Non-pigmented ciliary epithelial cell (primary cell): ENCODE results near the gene BCL11A.

Experiments used
- DNase-seq: peaks from one replicate; pipeline ENCODE4 v3.0.0-alpha.2; 2010; ENCODE audit warnings: low read depth

Gene BCL11A

GRCh38 chr2:60558536-60558935 is 5.1 kb upstream of the BCL11A start:
- DNase-seq = no peak

DNA sequence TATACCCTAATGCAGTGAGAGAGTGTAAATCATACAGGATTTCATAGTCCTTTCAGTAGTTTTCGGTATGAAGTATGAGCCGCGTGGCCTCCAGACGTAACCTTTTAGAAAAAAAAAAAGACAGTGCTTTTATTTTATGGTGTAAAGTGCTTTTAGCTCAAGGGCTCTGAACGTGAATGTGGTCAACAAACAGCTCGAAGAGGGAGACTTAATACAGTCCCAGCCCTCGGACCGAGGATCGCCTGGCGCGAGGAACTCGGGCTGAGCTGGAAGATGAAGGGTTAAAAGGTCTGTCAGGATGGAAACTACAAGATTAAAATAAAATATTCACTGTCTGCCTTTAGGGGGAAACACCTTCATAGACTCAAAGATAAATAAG is 4.0 kb upstream of the BCL11A start:
- no peak for DNase-seq

DNA sequence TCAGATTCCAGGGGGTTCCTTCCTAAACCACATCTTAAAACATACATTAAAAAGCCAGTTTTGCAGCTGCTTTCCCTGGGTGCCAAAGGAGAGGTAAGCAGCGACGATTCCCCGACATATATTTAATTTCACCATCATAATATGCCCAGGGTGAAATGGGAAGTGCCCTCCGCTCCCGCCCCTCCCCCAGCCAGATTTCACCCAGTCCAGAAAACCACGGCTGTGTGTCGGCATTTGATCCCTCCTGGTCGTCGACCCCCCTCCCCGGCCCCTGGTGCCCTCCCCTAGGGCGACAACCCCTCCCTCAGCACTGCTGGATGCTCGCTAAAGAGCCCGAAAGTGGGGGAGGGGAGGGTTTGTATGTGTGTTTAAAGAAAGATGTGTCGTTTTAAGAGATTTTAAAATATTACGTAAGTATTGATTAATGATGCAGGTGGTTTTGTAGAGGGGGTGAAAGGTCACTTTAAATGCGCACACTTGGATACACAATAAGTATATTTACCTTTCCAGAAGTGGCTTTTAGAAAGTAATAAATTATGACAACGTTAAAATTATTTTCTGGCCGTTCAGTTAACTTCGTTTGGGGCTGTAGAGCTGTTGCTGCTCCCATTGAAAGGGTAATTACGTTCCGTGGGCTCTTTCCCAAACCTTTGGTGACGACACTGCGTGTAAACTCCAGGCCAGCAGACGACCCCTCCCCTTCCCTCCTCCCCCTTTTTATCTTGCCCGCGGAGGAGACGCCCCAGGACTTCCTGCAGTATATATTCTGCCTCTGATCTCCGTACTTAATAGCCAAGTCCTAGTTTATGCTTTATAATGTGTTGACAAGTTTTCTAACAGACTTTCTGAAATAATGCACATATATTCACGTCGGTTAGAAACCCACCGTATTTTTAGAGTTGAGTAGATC is 3.4 kb upstream of the BCL11A start:
- no peak for DNase-seq

DNA sequence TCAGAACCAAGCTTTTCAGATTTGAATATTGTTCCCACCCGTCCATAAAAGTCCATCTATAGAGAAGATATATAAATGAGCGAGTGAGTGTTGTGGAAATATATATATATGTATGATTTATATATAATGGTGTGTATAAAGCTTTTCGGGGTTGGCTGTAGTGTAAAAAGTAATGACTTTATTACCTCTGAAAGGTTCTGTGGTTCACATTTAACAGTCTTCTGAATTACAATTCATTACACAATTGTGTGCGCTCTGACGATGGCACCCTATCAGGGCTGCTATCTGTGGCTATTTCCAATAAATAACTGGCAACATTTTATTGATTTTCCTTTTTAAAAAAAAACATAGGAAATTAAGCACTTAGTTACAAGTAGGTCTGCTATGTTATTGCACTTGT is 2.7 kb upstream of the BCL11A start:
- DNase-seq = no peak

GRCh38 chr2:60555783-60556139 is 2.3 kb upstream of the BCL11A start:
- DNase-seq = no peak

DNA sequence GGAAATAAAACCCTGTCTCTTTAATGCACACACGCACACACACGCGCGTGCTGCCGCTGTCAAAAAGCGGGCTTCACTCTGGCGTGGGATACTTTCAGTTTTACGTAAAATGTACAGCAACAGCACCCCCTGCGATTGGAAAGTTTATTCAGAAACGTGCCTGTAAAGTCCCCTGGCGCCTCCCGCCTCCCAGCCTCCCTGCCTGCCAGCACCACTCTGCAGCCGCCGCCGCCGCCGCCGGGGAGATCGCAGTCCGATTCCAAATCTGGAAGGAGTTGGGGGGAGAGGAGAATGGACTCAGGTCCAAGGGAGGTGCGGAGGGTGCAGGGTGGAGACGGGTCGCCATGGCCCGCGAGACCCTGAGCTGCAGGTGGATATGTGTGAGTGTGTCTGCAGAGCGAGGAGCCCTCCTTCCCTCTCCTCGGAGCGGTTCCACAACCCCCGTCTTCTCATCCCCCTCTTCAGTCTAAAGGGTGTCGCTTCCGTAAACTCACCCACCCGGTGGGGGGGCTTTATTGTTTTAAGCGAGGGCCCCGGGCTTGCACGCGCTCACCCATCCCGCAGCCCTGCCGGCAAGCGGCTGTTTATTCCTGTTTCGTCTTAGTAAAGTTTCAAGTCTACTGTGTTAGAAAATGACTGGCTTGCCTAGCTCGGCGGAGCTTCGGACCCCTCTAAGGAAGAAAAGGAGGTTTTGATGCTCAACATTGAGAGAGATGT is 1.8 kb upstream of the BCL11A start:
- DNase-seq = no peak

GRCh38 chr2:60554646-60555065 is 1.2 kb upstream of the BCL11A start:
- no peak for DNase-seq

GRCh38 chr2:60554074-60554645 is 706 bp upstream of the BCL11A start:
- DNase-seq = no peak

GRCh38 chr2:60552851-60553494 is 481 bp downstream of the BCL11A start:
- DNase-seq = no peak

GRCh38 chr2:60552078-60552850 is 1.2 kb downstream of the BCL11A start:
- no peak for DNase-seq

DNA sequence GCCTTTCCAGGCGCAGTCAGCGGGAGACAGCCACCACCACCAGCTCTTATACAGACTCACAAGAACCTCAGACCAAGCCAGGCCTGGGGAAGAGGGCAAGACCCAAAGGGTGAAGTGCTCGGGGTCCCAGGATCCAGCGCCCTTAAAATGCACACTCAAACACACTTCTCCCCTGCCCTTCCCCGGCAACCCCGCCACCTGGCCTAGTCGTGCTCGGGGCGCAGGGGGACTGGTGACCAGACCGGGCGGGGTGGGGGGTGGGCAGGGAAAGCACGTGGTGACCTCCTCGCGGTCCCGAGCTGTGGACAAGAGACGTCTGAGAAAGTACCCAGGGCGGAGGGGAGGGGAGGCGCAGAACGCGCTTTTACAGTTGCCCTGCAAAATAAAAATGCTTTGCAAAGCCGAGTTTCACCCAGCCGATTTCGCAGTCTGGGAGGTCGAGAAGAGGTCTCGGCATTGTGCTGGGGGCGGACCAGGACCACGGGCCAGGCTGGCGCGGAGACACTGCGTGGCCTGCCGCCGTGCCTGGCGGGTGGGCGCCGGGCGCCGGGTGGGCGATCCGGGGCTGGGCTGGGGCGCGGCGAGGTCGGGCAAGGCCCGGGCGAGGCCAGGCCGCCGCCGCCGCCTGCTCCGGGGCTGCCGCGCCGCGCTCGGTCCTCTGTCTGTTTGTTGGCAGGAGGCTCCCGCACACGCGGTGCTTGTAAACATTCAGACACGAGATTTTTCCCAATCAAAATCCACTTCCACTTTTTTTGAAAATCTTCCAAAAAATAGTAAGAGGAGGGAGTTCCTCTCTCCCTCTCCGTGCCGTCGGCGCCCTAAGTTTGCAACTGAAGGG is 2.0 kb downstream of the BCL11A start:
- no peak for DNase-seq

DNA sequence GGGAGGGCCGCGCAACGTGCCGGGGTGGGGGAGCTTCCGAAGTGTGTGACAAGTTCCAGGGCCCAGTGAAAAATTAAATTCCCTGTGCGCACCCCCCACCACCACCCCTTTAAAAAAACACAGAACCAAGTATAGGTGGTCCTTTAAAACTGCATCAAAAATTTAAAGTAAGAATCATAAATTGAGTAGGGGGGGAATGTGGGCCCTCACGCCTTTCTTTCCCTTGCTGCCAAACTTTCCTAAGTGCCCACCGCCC is 2.5 kb downstream of the BCL11A start:
- DNase-seq = no peak

DNA sequence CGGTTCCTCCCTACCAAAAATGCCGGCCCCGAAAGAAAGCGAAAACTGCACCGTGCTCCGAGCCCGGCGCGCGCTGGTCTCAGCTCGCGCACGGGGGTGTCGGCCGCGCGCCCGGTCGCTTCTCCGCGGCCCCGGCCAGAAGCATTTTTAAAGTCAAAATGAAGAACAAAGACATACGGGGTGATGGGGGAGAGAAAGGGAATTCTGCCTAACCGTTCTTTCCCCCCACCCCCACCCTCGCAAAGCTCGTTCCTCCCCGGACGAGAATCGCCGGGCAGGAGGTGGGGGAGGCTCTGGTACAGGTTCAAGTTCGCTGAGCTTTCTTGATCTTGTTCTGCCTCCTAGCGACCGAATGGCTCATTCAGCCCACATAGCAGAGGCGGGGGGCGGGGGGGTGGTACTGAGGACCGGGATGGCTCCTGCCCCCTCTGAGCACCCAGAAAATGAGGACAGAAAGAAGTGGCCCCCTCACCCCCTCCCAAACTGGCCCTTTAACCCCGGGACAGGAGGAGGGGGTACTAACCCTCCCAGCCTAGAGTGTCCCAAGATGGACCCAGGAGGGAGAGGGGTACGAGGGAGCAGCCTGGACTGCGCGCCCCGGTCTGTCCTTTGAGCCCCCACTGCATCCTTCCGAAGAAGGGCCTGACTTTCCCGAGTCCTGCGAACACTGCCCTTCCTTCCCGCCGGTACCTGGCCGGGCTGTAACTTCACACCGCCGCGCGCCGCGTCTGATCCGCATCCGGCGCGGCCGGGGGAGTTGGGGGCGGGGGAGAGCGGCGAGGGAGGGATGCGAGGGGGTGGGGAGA is 3.1 kb downstream of the BCL11A start:
- DNase-seq = peak; percentile 65

DNA sequence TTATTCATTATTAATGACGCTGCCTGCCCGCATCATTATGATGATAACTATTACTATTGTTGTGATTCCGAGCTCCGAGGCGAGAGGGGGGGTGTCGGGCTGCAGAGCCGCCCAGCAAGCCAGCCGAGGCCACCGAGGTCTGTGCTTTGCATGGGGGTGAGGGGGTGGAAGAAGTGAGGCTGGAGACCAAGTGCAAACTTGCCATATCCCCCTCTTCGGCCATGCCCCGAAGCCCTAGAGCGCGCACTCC is 3.6 kb downstream of the BCL11A start:
- no peak for DNase-seq

DNA sequence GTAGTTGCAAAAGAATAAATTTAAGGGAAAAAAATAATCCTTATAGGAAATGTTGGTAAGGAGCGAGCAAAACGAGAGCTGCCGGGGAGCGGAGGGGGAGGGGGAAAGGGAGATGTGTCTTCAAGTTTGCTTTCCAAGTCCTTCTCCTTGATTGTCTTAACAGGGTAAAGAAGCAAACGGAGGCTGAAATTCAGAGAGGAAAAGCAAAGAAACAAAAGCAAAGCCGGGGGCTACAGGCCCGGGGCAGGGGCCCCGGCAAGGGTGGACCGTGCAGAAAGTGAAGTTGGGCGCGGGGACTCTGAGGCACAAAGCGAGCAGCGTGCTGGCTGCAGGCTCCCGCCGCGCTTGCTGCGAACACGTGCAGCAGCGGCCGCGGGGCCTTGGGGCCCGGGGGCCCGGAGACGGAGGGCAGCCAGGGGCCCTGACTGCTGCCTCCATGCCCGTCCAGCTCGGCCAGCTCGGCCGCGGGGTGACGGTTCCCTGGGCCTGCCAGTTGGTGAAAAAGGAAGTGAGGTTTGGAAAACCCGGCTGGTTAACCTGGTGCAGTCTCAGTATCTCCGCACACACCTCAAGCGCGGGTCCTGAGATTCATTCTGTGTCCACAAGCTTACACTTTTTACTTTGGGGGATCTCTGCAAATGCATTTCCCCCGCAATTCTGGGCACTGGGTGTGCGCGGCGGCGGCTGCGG is 4.1 kb downstream of the BCL11A start:
- DNase-seq = no peak

- no peak for DNase-seq
Measured at GRCh38 chr2:60548845-60549237, 4.6 kb downstream of the BCL11A start.

GRCh38 chr2:60548311-60548710 is 5.1 kb downstream of the BCL11A start:
- no peak for DNase-seq

DNA sequence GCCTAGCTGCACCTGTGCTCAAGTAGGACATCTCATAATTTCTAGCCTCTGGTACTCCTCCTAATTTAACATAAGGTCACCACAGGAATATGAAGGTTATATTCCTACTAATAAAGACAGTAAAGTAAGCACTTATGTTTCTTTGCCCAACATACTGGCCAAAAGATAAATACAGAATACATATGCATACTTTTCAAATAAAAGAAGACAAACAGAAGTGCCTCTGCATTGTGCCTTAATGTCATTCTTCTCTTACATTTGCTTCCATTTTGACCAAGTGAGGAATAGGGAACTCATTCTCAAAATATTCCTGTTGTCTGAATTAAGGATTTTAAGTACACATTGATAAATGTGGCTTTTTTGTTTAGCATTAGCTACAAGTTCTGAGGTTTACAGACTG is 5.6 kb downstream of the BCL11A start:
- no peak for DNase-seq

DNA sequence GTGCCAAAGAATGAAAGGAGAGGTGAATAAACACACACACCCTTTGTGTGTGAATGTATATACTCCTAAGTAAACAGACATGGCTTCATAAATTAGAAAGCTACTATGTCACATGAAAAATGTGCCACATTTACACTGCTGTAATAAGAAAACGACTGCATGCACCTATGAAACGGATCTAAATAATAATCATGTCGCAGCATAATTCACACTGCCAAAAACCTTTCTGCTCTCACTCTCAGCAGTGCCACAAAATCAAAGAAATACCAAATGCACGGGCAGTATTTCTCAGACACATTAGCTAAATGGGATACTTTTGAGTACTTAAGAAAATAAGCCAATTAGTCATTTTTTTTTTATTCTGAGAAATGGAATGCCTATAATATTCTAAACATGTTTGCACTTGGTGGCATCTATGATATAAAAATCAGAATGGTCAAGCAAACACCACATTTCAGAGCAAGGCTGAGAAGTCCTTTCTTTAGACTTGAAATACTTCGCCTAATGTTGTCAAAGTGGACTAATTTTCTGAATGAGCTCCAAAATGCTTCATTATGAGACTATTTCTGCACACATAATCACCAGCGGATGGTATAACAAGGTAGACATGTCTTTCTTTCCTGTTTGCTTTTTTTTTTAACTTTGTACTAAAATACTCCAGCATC is 6.6 kb downstream of the BCL11A start:
- no peak for DNase-seq
